Naive thymus-derived CD8-positive, alpha-beta T cell (primary cell): ENCODE data around the gene C14orf39. TPM values are rescaled to one million over a fixed set of nuclear protein-coding genes. Genes with fewer than 3 reads are reported as not detected.
"Not testable (repeated sequence)": the region's sequence is repeated elsewhere in the genome, so short reads cannot be mapped to it uniquely, and the experiment has no call there.

Experiments
- ATAC-seq, 2 donors: fragments of 150-1000 bp; cut with Tn5 transposase in 1 of 2; sonication (Bioruptor Pico), chemical (Tn5 transposase) in 1 of 2; 1 replicate in 1 of 2; 2 replicates in 1 of 2; pipeline ENCODE4 v1.10.0; 2021; ENCODE audit warnings: mild to moderate bottlenecking in 2 of 2, moderate library complexity in 2 of 2
- POLR2A ChIA-PET: fragments of 350-600 bp; sonication (Branson Sonifier 250); formaldehyde crosslinking; loops from one replicate; lab custom pipeline; 2021; ENCODE audit warnings: antibody characterized with exemption; lab: Charles Lee
- DNase-seq, 10 donors: peaks; one replicate each; pipeline versions ENCODE4 v3.0.0 to v3.0.0-alpha.2; 2020 to 2022
- H3K27ac Mint-ChIP-seq, 10 donors: one replicate each; pipeline ENCODE4 v1.8.0; 2020 to 2022; ENCODE audit warnings: mild to moderate bottlenecking in 10 of 10, mixed read lengths in 10 of 10, moderate library complexity in 4 of 10, inconsistent platforms in 1 of 10
- H3K27me3 Mint-ChIP-seq, 5 donors: one replicate each; pipeline ENCODE4 v1.8.0; 2021 to 2022; ENCODE audit warnings: mixed read lengths in 5 of 5
- H3K36me3 Mint-ChIP-seq, 3 donors: one replicate each; pipeline ENCODE4 v1.8.0; 2020 to 2022; ENCODE audit warnings: mixed read lengths in 3 of 3, mild to moderate bottlenecking in 2 of 3, inconsistent platforms in 1 of 3
- H3K4me1 Mint-ChIP-seq, 4 donors: one replicate each; pipeline ENCODE4 v1.8.0; 2021 to 2022; ENCODE audit warnings: mixed read lengths in 4 of 4
- H3K4me3 Mint-ChIP-seq, 10 donors: one replicate each; pipeline ENCODE4 v1.8.0; 2020 to 2022; ENCODE audit warnings: mild to moderate bottlenecking in 10 of 10, mixed read lengths in 10 of 10, moderate library complexity in 6 of 10, inconsistent platforms in 1 of 10
- H3K9me3 Mint-ChIP-seq, 9 donors: one replicate each; pipeline ENCODE4 v1.8.0; 2020 to 2022; ENCODE audit warnings: mixed read lengths in 9 of 9, mild to moderate bottlenecking in 3 of 9, inconsistent platforms in 1 of 9, moderate library complexity in 1 of 9
- polyA plus RNA-seq, 3 donors: library from polyadenylated mRNA; unstranded; fragments of 300-500 nt; fragmentation: Illumina TruSeq; gene quantifications; one replicate each; pipeline ENCODE4 v1.2.3, GENCODE V29; 2021
- total RNA-seq, 8 experiments: library from RNA in 2 of 8; stranded (reverse) in 2 of 8; gene quantifications; one replicate each; pipeline ENCODE4 v1.2.3 and lab custom pipeline; 2021 to 2026

C14orf39 gene
- total and polyA plus RNA-seq, 5 experiments from 2014 or later, result not detected

- Mint-ChIP-seq H3K4me1 (peaks cover 0 to 8% (median 2%) of the 10 kb centered on the region in 4 donors), H3K27ac (no peak overlapping the region), H3K9me3 (peaks cover 0 to 25% (median 11%) of the 10 kb centered on the region in 9 donors), H3K27me3 (peaks cover 12 to 27% (median 15%) of the 10 kb centered on the region in 5 donors), H3K4me3 (peak overlapping the region; percentile 9 to 77 (median 52)), H3K36me3 (peaks cover 1 to 12% (median 3%) of the 10 kb centered on the region in 3 donors)
- POLR2A ChIA-PET, result no interaction called here
- DNase-seq (no peak), ATAC-seq (no peak)
Measured at GRCh38 chr14:60485057-60485597, 736 bp downstream of the C14orf39 start.

DNA sequence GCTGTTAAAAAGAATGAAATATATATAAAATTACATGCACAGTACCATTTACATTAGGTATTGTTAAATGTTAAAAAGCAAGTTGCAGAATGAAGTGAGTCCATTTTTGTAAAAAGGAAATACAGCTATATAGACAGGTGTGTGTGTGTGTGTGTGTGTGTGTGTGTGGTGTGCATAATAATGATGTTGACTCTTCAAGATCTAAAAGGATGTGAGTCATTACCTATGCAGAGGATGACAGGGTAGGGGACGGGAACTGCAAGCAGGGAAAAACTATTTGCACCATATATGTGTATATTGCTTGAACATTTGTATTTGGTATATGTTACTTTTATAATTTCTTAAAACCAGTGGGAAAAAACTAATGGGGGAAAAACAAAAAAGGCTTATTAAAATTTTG lies 3.1 kb downstream of the C14orf39 start:
- Mint-ChIP-seq H3K27me3 (peaks cover 17 to 31% (median 18%) of the 10 kb centered on the region in 5 donors), H3K9me3 (peaks cover 0 to 32% (median 17%) of the 10 kb centered on the region in 9 donors), H3K36me3 (peaks cover 3 to 19% (median 5%) of the 10 kb centered on the region in 3 donors), H3K4me1 (peaks cover 0 to 8% (median 2%) of the 10 kb centered on the region in 4 donors), H3K27ac (no peak overlapping the region), H3K4me3 (no peak overlapping the region)
- DNase-seq (no peak), ATAC-seq (no peak)
- POLR2A ChIA-PET, result no interaction called here

DNA sequence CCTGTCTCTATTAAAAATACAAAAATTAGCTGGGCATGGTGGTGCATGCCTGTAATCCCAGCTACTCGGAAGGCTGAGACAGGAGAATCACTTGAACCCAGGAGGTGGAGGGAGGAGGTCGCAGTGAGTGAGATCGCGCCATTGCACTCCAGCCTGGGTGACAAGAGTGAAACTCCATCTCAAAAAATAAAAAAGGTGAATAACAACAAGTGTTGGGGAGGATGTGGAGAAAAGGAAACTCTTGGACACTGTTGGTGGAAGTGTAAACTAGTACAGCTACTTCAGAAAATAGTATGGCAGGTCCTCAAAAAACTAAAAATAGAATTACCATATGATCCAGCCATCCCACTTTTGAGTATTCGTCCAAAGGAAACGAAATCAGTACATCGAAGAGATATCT lies 5.6 kb downstream of the C14orf39 start:
- DNase-seq, H3K4me3 Mint-ChIP-seq, H3K4me1 Mint-ChIP-seq, POLR2A ChIA-PET, ATAC-seq, H3K27ac Mint-ChIP-seq: not testable (repeated sequence)
- peaks cover 3 to 19% (median 5%) of the 10 kb centered on the region in 3 donors for H3K36me3 Mint-ChIP-seq
- H3K27me3 Mint-ChIP-seq, result peaks cover 18 to 46% (median 22%) of the 10 kb centered on the region in 5 donors
- peaks cover 0 to 32% (median 16%) of the 10 kb centered on the region in 9 donors for H3K9me3 Mint-ChIP-seq

GRCh38 chr14:60455875-60456274 lies 30.0 kb downstream of the C14orf39 start:
- Mint-ChIP-seq H3K9me3 (peaks cover 0 to 4% (median 0%) of the 10 kb centered on the region in 9 donors), H3K27me3 (peaks cover 0 to 8% (median 4%) of the 10 kb centered on the region in 5 donors), H3K4me3 (no peak overlapping the region), H3K36me3 (no peaks in the 10 kb centered on the region), H3K27ac (no peak overlapping the region), H3K4me1 (no peaks in the 10 kb centered on the region)
- ATAC-seq, result no peak
- no peak for DNase-seq
- POLR2A ChIA-PET, result no interaction called here

DNA sequence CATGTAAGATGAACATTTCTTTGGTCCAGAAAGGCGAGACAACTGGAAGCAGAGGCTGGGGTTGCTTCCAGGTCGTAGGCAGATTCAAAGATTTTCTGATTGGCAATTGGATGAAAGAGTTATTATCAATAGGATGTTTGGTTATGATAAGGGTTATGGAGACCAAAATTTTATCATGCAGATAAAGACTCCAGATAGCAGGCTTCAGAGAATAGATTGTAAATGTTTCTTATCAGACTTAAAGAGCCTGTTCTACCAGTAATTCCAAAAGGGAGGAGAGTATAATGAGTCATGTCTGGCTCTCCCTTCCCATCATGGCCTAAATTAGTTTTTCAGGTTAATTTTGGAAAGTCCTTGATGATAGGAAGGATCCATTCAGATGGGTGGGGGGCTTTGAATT lies 55.6 kb downstream of the C14orf39 start:
- Mint-ChIP-seq H3K27ac (no peak overlapping the region), H3K27me3 (peaks cover 0 to 13% (median 5%) of the 10 kb centered on the region in 5 donors), H3K9me3 (peaks cover 0 to 25% (median 8%) of the 10 kb centered on the region in 9 donors), H3K36me3 (peaks cover 0 to 4% (median 3%) of the 10 kb centered on the region in 3 donors), H3K4me1 (no peaks in the 10 kb centered on the region), H3K4me3 (no peak overlapping the region)
- DNase-seq (no peak), ATAC-seq (no peak)
- POLR2A ChIA-PET, result no interaction called here

GRCh38 chr14:60420050-60420449 lies 65.8 kb downstream of the C14orf39 start:
- no peaks in the 10 kb centered on the region for H3K36me3 Mint-ChIP-seq
- peaks cover 1 to 14% (median 2%) of the 10 kb centered on the region in 5 donors for H3K27me3 Mint-ChIP-seq
- no peak overlapping the region for H3K27ac Mint-ChIP-seq
- H3K4me3 Mint-ChIP-seq, result no peak overlapping the region
- DNase-seq (no peak), ATAC-seq (no peak)
- no peaks in the 10 kb centered on the region for H3K4me1 Mint-ChIP-seq
- peaks cover 0 to 16% (median 8%) of the 10 kb centered on the region in 9 donors for H3K9me3 Mint-ChIP-seq
- POLR2A ChIA-PET, result no interaction called here

GRCh38 chr14:60397550-60397949 lies 88.3 kb downstream of the C14orf39 start:
- Mint-ChIP-seq H3K27me3 (peaks cover 3 to 18% (median 10%) of the 10 kb centered on the region in 5 donors), H3K9me3 (peaks cover 0 to 19% (median 6%) of the 10 kb centered on the region in 9 donors)
- H3K4me3 Mint-ChIP-seq, H3K36me3 Mint-ChIP-seq, DNase-seq, H3K27ac Mint-ChIP-seq, H3K4me1 Mint-ChIP-seq, POLR2A ChIA-PET: not testable (repeated sequence)
- ATAC-seq, result peak; percentile 78 to 94

GRCh38 chr14:60396718-60397343 lies 89.0 kb downstream of the C14orf39 start:
- DNase-seq (no peak), ATAC-seq (no peak)
- H3K4me1 Mint-ChIP-seq, result no peaks in the 10 kb centered on the region
- H3K4me3 Mint-ChIP-seq, result no peak overlapping the region
- H3K27ac Mint-ChIP-seq, result no peak overlapping the region
- peaks cover 0 to 19% (median 6%) of the 10 kb centered on the region in 9 donors for H3K9me3 Mint-ChIP-seq
- peaks cover 3 to 18% (median 10%) of the 10 kb centered on the region in 5 donors for H3K27me3 Mint-ChIP-seq
- POLR2A ChIA-PET, result no interaction called here
- H3K36me3 Mint-ChIP-seq, result peaks cover 0 to 4% (median 0%) of the 10 kb centered on the region in 3 donors

Other genes starting within 250 kb of the C14orf39 start
- gene PPM1A, start 236.8 kb downstream of the C14orf39 start, total RNA-seq, result 10 to 100 TPM; 47.5 to 48.3 TPM
- 10 to 100 TPM; 15.0 to 18.0 (median 16.9) TPM for gene PPM1A, start 236.8 kb downstream of the C14orf39 start, polyA plus RNA-seq
- not detected for gene SIX6, start 23.1 kb upstream of the C14orf39 start, total RNA-seq
- not detected for gene SIX6, start 23.1 kb upstream of the C14orf39 start, polyA plus RNA-seq
- not detected for gene SIX1, start 163.4 kb upstream of the C14orf39 start, total RNA-seq
- not detected for gene SIX1, start 163.4 kb upstream of the C14orf39 start, polyA plus RNA-seq
- not detected for gene SIX4, start 238.3 kb upstream of the C14orf39 start, total RNA-seq
- not detected for gene SIX4, start 238.3 kb upstream of the C14orf39 start, polyA plus RNA-seq
- 10 to 100 TPM; 19.1 to 19.6 TPM for gene MNAT1, start 248.7 kb upstream of the C14orf39 start, total RNA-seq
- gene MNAT1, start 248.7 kb upstream of the C14orf39 start, polyA plus RNA-seq, result 10 to 100 TPM; 16.4 to 21.7 (median 17.3) TPM